ENCODE results near the gene SULT1C2.

DNA sequence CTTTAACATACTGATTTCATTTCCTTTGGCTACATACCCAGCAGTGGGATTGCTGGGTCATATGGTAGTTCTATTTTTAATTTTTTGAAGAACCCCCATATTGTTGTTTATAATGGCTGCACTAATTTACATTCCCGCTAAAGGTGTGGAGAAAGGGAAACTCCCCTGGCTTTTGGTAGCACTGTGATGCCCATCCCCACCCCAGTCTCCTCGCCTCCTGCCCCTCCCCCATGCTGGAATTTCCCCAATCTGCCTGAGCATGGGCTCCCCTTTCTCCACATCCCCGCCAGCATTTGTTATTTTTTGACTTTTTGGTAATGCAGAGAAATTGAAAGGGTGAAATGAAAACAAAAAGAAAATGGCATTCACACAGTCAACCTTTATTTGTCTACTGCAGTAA lies 59.1 kb downstream of the SULT1C2 start:
- TF ChIP-seq POLR2AphosphoS5 (IDR thresholded peaks at IDR 0.05; ENCODE audit: low read length) = no peak
- TF ChIP-seq, protein P1, sequence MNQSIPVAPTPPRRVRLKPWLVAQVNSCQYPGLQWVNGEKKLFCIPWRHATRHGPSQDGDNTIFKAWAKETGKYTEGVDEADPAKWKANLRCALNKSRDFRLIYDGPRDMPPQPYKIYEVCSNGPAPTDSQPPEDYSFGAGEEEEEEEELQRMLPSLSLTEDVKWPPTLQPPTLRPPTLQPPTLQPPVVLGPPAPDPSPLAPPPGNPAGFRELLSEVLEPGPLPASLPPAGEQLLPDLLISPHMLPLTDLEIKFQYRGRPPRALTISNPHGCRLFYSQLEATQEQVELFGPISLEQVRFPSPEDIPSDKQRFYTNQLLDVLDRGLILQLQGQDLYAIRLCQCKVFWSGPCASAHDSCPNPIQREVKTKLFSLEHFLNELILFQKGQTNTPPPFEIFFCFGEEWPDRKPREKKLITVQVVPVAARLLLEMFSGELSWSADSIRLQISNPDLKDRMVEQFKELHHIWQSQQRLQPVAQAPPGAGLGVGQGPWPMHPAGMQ (IDR thresholded peaks at IDR 0.05; ENCODE audit: borderline replicate concordance) = no peak
- TF ChIP-seq DPF2 (IDR thresholded peaks at IDR 0.05) = no peak
- no peak for TF ChIP-seq MEF2B (IDR thresholded peaks at IDR 0.05; ENCODE audit: partially characterized antibody, poor library complexity, severe bottlenecking)
- TF ChIP-seq, protein P2, sequence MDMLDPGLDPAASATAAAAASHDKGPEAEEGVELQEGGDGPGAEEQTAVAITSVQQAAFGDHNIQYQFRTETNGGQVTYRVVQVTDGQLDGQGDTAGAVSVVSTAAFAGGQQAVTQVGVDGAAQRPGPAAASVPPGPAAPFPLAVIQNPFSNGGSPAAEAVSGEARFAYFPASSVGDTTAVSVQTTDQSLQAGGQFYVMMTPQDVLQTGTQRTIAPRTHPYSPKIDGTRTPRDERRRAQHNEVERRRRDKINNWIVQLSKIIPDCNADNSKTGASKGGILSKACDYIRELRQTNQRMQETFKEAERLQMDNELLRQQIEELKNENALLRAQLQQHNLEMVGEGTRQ (IDR thresholded peaks at IDR 0.05; ENCODE audit: borderline replicate concordance, low read depth, low read length) = no peak
- no peak for TF ChIP-seq SREBF1 (IDR thresholded peaks at IDR 0.05; ENCODE audit: low read length)
